ENCODE results near the gene SLC9A3. TPM values are rescaled to one million over a fixed set of nuclear protein-coding genes. Genes with fewer than 3 reads are reported as not detected.

Gene SLC9A3
- total RNA-seq, 1 donor from 2014 or later, result 1.2 TPM

- Mint-ChIP-seq H3K9me3 (ENCODE audit: unreplicated experiment) (no peaks in the 10 kb centered on the region), H3K27ac (ENCODE audit: unreplicated experiment) (peak overlapping the region; percentile 71), H3K36me3 (ENCODE audit: unreplicated experiment) (peaks cover 8% of the 10 kb centered on the region), H3K27me3 (ENCODE audit: unreplicated experiment) (no peaks in the 10 kb centered on the region), H3K4me3 (ENCODE audit: unreplicated experiment) (peak overlapping the region; percentile 75), H3K4me1 (ENCODE audit: unreplicated experiment) (peaks cover 19% of the 10 kb centered on the region)
- TF ChIP-seq CTCF (IDR thresholded peaks at IDR 0.05), result no peak
- DNase-seq (ENCODE audit: extremely low spot score, unreplicated experiment), result no peak
These were observed 53.1 kb downstream of the SLC9A3 start for GRCh38 chr5:470961-471749.

GRCh38 chr5:469752-470483 is 54.3 kb downstream of the SLC9A3 start:
- no peak overlapping the region for H3K27ac Mint-ChIP-seq (ENCODE audit: unreplicated experiment)
- peaks cover 8% of the 10 kb centered on the region for H3K36me3 Mint-ChIP-seq (ENCODE audit: unreplicated experiment)
- no peak for TF ChIP-seq CTCF (IDR thresholded peaks at IDR 0.05)
- no peak overlapping the region for H3K4me3 Mint-ChIP-seq (ENCODE audit: unreplicated experiment)
- DNase-seq (ENCODE audit: extremely low spot score, unreplicated experiment), result no peak
- no peaks in the 10 kb centered on the region for H3K27me3 Mint-ChIP-seq (ENCODE audit: unreplicated experiment)
- H3K4me1 Mint-ChIP-seq (ENCODE audit: unreplicated experiment), result peaks cover 19% of the 10 kb centered on the region
- no peaks in the 10 kb centered on the region for H3K9me3 Mint-ChIP-seq (ENCODE audit: unreplicated experiment)

- no peak overlapping the region for H3K27ac Mint-ChIP-seq (ENCODE audit: unreplicated experiment)
- H3K27me3 Mint-ChIP-seq (ENCODE audit: unreplicated experiment), result no peaks in the 10 kb centered on the region
- TF ChIP-seq CTCF (IDR thresholded peaks at IDR 0.05), result no peak
- peaks cover 14% of the 10 kb centered on the region for H3K4me1 Mint-ChIP-seq (ENCODE audit: unreplicated experiment)
- H3K36me3 Mint-ChIP-seq (ENCODE audit: unreplicated experiment), result peaks cover 15% of the 10 kb centered on the region
- no peak for DNase-seq (ENCODE audit: extremely low spot score, unreplicated experiment)
- no peaks in the 10 kb centered on the region for H3K9me3 Mint-ChIP-seq (ENCODE audit: unreplicated experiment)
- no peak overlapping the region for H3K4me3 Mint-ChIP-seq (ENCODE audit: unreplicated experiment)
These were observed 55.8 kb downstream of the SLC9A3 start for GRCh38 chr5:468401-468800.

GRCh38 chr5:466661-467310 is 57.5 kb downstream of the SLC9A3 start:
- no peak for TF ChIP-seq CTCF (IDR thresholded peaks at IDR 0.05)
- Mint-ChIP-seq H3K27ac (ENCODE audit: unreplicated experiment) (no peak overlapping the region), H3K4me3 (ENCODE audit: unreplicated experiment) (no peak overlapping the region), H3K9me3 (ENCODE audit: unreplicated experiment) (no peaks in the 10 kb centered on the region), H3K27me3 (ENCODE audit: unreplicated experiment) (no peaks in the 10 kb centered on the region), H3K4me1 (ENCODE audit: unreplicated experiment) (peaks cover 11% of the 10 kb centered on the region), H3K36me3 (ENCODE audit: unreplicated experiment) (peaks cover 27% of the 10 kb centered on the region)
- DNase-seq (ENCODE audit: extremely low spot score, unreplicated experiment), result no peak
